GM12801 (cell line): ENCODE data around the gene RBM38.

Experiments used
- CTCF ChIP-seq: IDR thresholded peaks from one replicate; pipeline ENCODE4 v1.5.1; 2011; ENCODE audit warnings: control low read depth; ENCODE audit not compliant: insufficient read length; ENCODE audit errors: extremely low read depth

RBM38 gene

GRCh38 chr20:57438552-57438951 is 47.4 kb downstream of the RBM38 start:
- TF ChIP-seq CTCF = no peak

GRCh38 chr20:57439432-57439831 is 48.2 kb downstream of the RBM38 start:
- TF ChIP-seq CTCF = no peak

- no peak for TF ChIP-seq CTCF
Measured at GRCh38 chr20:57439993-57440392, 48.8 kb downstream of the RBM38 start.

GRCh38 chr20:57440678-57441509 is 49.7 kb downstream of the RBM38 start:
- TF ChIP-seq CTCF = no peak

- TF ChIP-seq CTCF = no peak
Measured at GRCh38 chr20:57441510-57442154, 50.4 kb downstream of the RBM38 start.

GRCh38 chr20:57442158-57442887 is 51.1 kb downstream of the RBM38 start:
- TF ChIP-seq CTCF = no peak

GRCh38 chr20:57442888-57443239 is 51.7 kb downstream of the RBM38 start:
- no peak for TF ChIP-seq CTCF
